Measurements from ENCODE around the gene NINJ2.

The NINJ2 gene

DNA sequence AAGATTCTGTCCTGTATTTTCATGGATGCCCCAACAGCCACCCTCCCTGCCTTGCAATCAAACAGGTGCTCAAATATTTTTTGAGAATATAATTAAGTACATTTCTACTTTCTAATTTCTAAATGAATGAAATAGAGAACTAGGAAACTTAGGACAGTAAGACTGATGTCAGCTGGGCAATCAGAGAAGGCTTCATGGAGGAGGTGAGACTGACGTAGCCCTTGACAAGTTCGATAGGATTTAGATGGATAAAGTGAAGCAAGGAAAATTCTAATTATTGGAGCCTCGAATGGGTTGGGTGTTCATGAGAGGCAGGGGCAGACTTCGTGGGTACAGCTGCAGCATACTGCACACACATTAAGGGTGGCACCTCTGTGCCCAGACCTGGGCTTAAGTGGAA is 36.0 kb downstream of the NINJ2 start:
- H3K27ac ChIP-seq, result no peak overlapping the region
- TF ChIP-seq, protein P1, sequence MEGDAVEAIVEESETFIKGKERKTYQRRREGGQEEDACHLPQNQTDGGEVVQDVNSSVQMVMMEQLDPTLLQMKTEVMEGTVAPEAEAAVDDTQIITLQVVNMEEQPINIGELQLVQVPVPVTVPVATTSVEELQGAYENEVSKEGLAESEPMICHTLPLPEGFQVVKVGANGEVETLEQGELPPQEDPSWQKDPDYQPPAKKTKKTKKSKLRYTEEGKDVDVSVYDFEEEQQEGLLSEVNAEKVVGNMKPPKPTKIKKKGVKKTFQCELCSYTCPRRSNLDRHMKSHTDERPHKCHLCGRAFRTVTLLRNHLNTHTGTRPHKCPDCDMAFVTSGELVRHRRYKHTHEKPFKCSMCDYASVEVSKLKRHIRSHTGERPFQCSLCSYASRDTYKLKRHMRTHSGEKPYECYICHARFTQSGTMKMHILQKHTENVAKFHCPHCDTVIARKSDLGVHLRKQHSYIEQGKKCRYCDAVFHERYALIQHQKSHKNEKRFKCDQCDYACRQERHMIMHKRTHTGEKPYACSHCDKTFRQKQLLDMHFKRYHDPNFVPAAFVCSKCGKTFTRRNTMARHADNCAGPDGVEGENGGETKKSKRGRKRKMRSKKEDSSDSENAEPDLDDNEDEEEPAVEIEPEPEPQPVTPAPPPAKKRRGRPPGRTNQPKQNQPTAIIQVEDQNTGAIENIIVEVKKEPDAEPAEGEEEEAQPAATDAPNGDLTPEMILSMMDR (conservative IDR thresholded peaks at IDR 0.05), result no peak
- no peak for TF ChIP-seq ZFX (IDR thresholded peaks at IDR 0.05)

DNA sequence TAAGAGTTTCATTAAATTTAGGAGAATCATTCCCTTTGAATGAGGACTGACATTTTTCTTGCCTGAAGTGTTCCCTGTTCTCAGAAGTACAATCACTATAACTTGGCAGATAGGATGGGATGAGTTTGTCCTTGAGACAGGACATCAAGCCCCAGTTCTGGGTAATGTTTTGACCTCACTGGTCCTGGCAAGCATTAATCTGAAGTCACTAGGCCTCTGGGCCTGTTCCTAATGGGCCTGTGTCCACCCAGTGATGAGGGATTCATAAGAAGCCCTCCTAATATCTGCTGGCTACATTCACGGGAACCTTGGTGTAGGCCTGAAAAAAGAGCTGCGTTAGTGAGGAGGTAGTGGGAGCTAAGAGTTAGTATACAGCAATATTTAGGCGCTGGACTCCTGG is 37.2 kb downstream of the NINJ2 start:
- no peak overlapping the region for H3K27ac ChIP-seq
- TF ChIP-seq, protein P1 (conservative IDR thresholded peaks at IDR 0.05), result no peak
- TF ChIP-seq ZFX (IDR thresholded peaks at IDR 0.05), result no peak

DNA sequence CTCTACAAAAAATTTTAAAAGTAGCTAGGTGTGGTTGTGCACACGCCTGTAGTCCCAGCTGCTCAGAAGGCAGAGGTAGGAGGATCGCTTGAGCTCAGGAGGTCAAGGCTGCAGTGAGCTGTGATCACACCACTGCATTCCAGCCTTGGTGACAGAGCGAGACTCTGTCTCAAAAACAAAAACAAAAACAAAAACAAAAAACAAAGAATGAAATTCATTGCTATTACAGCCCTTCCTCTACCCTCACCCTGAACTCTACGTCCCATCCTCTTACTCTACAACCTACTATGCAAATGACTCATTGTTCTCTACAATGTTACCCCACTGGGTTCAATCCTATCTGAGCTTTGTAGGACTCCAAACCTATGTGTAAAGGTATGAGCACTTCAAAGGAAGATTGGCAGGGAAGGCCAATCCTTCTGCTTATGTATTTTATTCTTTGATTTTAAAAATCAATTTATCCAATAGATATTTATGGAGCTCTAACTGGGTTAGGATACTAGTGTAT is 39.3 kb downstream of the NINJ2 start:
- no peak overlapping the region for H3K27ac ChIP-seq
- TF ChIP-seq ZFX (IDR thresholded peaks at IDR 0.05), result no peak
- TF ChIP-seq, protein P1 (conservative IDR thresholded peaks at IDR 0.05), result no peak

DNA sequence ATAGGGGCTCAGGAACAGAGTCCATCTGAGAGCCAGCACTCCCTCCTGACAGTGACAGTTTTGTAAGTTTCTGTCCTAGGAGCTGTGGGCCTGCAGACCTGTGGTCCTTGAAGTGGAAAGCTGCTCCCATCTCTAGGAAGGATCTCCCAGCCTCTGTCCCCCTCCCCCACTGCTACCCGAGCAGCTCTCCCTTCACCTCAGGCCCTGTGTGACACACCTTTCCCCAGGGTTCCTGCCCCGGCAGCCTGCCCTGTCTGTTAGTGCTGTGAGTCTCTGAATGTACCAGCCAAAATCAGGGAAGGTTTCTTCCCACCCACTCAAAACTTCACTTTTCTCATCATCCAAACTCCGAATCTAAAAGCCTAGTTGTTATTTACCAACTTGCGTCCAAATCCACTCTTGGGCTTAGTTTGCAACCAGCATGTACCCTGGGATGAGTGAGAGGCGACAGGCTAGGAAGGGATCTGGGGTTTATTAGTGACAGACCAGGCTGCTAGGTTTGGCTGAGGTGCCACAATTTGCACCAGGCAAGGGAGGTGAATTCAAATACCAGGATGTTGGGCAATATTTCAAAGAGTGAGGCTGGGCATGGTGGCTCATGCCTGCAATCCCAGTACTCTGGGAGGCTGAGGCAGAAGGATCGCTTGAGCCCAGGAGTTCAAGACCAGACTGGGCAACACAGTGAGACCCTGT is 39.9 kb downstream of the NINJ2 start:
- H3K27ac ChIP-seq, result no peak overlapping the region

DNA sequence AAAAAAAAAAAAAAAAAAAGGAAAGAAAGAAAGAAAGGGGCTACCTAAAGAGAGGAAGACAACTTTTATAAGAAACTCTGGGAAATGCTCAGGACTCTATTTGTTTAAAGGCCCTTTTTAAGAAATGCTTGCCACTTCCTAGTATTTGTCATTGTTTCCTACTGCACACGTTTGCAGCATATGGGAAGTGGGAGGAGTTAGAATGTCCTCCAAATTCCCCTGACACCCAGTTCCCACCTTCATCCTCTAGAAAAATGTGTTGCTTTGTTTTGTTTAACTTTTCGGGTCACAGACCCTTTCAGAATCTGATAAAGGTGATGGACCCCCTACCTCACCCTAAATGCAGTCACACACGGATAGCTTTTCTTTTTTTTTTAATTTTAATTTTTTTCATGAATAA is 40.8 kb downstream of the NINJ2 start:
- TF ChIP-seq, protein P1 (conservative IDR thresholded peaks at IDR 0.05), result no peak
- TF ChIP-seq ZFX (IDR thresholded peaks at IDR 0.05), result no peak
- H3K27ac ChIP-seq, result no peak overlapping the region

More for the DNA sequence above, 39.9 kb downstream of the NINJ2 start:
- TF ChIP-seq ZFX (IDR thresholded peaks at IDR 0.05), result no peak
- TF ChIP-seq, protein P1 (conservative IDR thresholded peaks at IDR 0.05), result no peak

DNA sequence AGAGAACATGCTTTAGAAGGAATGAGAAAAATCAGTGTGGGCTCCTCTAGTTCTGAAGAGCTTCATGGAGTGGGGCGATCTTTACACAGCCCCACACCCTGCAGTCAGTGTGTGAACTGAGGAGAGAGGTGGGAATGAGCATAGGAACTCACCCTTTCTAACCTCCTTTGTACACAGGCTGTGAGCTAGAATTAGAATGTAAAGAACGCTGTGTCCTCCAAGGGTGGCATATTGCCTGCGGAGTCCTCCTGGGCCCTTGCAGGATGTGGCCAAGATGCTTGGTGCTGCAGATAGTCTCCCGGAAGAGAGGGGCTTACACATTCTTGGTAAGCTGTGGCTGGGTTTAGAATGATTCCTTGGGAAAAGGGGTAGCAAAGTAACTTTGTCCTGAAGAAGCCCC is 43.9 kb downstream of the NINJ2 start:
- no peak overlapping the region for H3K27ac ChIP-seq
- no peak for TF ChIP-seq ZFX (IDR thresholded peaks at IDR 0.05)
- TF ChIP-seq, protein P1 (conservative IDR thresholded peaks at IDR 0.05), result no peak

DNA sequence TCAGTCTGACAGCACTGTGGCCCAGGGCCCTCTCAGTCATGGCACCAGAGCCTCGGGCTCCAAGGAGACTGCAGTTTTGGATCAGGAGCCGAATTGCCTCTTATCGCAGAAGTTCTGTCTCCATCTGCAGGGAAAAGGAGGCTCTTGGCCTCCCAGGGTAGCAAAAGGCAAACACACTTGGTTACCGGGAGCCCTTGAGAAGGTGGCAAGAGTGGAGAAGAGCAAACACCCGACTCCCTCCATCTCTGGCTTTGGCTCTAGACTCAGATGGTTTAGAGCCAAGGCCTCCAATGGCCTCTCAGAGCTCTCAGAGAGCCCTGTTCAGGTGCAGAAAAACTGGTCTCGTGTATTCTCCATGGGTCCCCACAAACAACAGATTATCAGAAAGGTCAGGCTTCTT is 44.6 kb downstream of the NINJ2 start:
- H3K27ac ChIP-seq, result no peak overlapping the region
- TF ChIP-seq ZFX (IDR thresholded peaks at IDR 0.05), result no peak
- TF ChIP-seq, protein P1 (conservative IDR thresholded peaks at IDR 0.05), result no peak
